ENCODE results near the gene UCHL3. TPM values are rescaled to one million over a fixed set of nuclear protein-coding genes. Genes with fewer than 3 reads are reported as not detected.
"Not testable (repeated sequence)": the region's sequence is repeated elsewhere in the genome, so short reads cannot be mapped to it uniquely, and the experiment has no call there.

UCHL3 gene
- total RNA-seq, 3 donors from 2014 or later (not counting 1 experiment from before 2014, with no cell fraction given) = 19.3 to 23.1 (median 22.7) TPM

DNA sequence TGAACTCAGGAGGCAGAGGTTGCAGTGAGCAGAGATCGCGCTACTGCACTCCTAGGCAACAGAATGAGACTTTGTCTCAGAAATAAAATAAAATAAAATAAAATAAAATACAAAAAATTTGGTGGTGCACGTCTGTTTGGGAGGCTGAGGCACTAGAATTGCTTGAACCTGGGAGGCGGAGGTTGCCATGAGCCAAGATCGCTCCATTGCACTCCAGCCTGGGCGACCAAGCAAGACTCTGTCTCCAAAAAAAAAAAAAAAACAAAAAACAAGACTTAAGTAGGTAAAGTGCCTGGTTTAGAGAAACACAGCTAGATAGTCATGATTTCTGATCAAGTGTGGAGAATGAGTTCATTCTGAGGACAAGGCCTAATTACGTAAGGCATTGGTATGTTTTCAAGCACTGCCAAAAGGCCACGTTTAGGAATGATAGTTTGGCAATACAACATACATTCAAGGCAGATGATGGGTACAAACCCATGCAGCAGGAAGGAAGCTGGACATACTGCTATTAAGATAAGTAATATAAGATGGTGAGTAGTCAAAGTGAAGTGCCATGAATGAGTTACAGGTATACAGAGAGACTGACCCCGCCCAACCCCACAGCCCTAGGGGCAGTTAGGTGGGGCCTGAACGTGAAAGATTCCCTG lies 4.8 kb upstream of the UCHL3 start:
- H3K27ac Mint-ChIP-seq = no peak overlapping the region
- peaks cover 0 to 2% of the 10 kb centered on the region in 2 donors for H3K27me3 Mint-ChIP-seq (ENCODE audit: low read depth in 2 of 2)
- TF ChIP-seq CTCF (IDR thresholded peaks at IDR 0.05) = no peak
- no peaks in the 10 kb centered on the region for H3K36me3 Mint-ChIP-seq
- WGBS (ENCODE audit: insufficient coverage) = 88% methylated on average over 9 of the region's 10 CpGs
- no peaks in the 10 kb centered on the region for H3K36me3 ChIP-seq (ENCODE audit: control insufficient read depth, insufficient read depth, low read length)
- H3K4me1 ChIP-seq (ENCODE audit: control insufficient read depth, insufficient read depth, low read length) = peaks cover 5% of the 10 kb centered on the region
- intact Hi-C loops (cut with micrococcal nuclease) = loop anchor here (5.0 kb wide), 1 partner anchor 63 kb away; the partner anchor contains the start of gene TBC1D4
- no peaks in the 10 kb centered on the region for H3K9me3 Mint-ChIP-seq
- no peaks in the 10 kb centered on the region for H3K9me3 ChIP-seq (ENCODE audit: control insufficient read depth, insufficient read depth, low read length)
- ATAC-seq (no peak), DNase-seq (no peak)
- H3K27me3 ChIP-seq (ENCODE audit: control insufficient read depth, insufficient read depth, low read length) = no peaks in the 10 kb centered on the region
- H3K4me1 Mint-ChIP-seq = peaks cover 9% of the 10 kb centered on the region in 2 donors
- H3K4me3 ChIP-seq (ENCODE audit: low read length) = no peak overlapping the region
- no peak overlapping the region for H3K27ac ChIP-seq (ENCODE audit: low read length)
- H3K4me3 Mint-ChIP-seq = no peak overlapping the region

DNA sequence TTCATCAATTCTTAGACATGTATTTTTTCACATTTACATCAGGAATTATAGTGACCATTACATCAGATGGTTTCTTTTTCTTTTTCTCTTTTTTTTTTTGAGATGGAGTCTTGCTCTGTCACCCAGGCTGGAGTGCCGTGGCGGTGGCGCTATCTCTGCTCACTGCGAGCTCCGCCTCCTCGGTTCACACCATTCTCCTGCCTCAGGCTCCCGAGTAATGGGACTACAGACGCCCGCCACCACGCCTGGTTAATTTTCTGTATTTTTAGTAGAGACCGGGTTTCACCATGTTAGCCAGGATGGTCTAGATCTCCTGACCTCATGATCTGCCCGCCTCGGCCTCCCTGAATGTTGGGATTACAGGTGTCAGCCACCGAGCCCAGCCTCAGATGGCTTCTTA lies 4.2 kb upstream of the UCHL3 start:
- H3K4me1 ChIP-seq (ENCODE audit: control insufficient read depth, insufficient read depth, low read length); H3K4me3 ChIP-seq (ENCODE audit: low read length); ATAC-seq; DNase-seq; H3K9me3 ChIP-seq (ENCODE audit: control insufficient read depth, insufficient read depth, low read length); H3K27ac ChIP-seq (ENCODE audit: low read length); H3K9me3 Mint-ChIP-seq; H3K36me3 Mint-ChIP-seq; H3K27ac Mint-ChIP-seq; H3K27me3 ChIP-seq (ENCODE audit: control insufficient read depth, insufficient read depth, low read length); H3K27me3 Mint-ChIP-seq (ENCODE audit: low read depth in 2 of 2); H3K36me3 ChIP-seq (ENCODE audit: control insufficient read depth, insufficient read depth, low read length); H3K4me3 Mint-ChIP-seq: not testable (repeated sequence)
- H3K4me1 Mint-ChIP-seq = peaks cover 13 to 14% of the 10 kb centered on the region in 2 donors
- 90% methylated on average over 14 of the region's 14 CpGs for WGBS (ENCODE audit: insufficient coverage)
- intact Hi-C loops (cut with micrococcal nuclease) = loop anchor here (5.0 kb wide), 1 partner anchor 63 kb away; the partner anchor contains the start of gene TBC1D4

DNA sequence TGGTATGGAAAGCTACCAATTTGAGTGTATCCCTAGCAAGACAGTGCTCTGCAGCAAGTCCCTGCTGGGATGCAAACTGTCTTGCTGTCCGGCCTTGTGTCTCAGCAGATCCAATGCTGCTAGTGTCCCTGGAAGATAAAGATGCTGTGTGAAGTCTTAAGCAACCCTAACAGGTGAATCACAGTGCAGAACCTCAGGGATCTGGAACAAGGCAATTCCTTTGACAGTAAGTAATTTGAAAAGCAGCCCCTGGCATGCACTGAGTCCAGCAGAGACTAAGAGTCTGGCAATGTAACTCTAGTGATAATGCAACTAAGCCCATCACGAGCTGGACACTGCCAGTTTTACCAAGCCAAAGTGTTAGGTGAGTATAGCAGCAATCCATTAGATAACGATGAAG lies 1.7 kb upstream of the UCHL3 start:
- H3K27ac Mint-ChIP-seq = no peak overlapping the region
- intact Hi-C loops (cut with micrococcal nuclease) = loop anchor here (2.0 to 5.0 kb wide), 2 partner anchors 57 to 66 kb away; partner anchors contain the start of gene TBC1D4

DNA sequence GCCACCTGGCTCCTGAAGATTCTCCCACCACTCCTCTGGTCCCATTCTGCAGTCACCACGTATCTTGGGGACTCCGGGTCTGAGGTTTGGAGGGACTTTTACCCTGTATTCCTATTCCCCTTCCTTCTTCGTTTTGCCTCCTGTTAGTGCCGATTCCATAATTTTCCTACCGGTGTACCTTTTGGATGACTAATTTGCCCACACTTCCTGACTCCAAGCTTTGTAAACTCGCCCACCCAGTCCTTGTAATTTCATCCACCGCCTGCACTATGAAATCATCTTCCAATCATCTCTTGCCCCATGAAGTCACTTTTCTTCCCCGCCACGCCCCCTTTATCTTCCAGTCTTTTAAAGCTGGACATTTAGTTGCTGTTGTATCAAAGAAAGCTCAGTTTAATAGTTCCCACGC lies 572 bp downstream of the UCHL3 start:
- Mint-ChIP-seq H3K27ac (peak overlapping the region; percentile 92 to 93), H3K4me1 (peaks cover 44 to 47% of the 10 kb centered on the region in 2 donors), H3K36me3 (no peaks in the 10 kb centered on the region), H3K4me3 (peak overlapping the region; percentile 96), H3K9me3 (no peaks in the 10 kb centered on the region), H3K27me3 (ENCODE audit: low read depth in 2 of 2) (no peaks in the 10 kb centered on the region)
- intact Hi-C loops (cut with micrococcal nuclease) = no loop called here
- no peaks in the 10 kb centered on the region for H3K27me3 ChIP-seq (ENCODE audit: control insufficient read depth, insufficient read depth, low read length)
- TF ChIP-seq CTCF (IDR thresholded peaks at IDR 0.05) = no peak
- peaks cover 5% of the 10 kb centered on the region for H3K36me3 ChIP-seq (ENCODE audit: control insufficient read depth, insufficient read depth, low read length)
- H3K4me3 ChIP-seq (ENCODE audit: low read length) = peak overlapping the region; percentile 92
- no peak for ATAC-seq
- WGBS (ENCODE audit: insufficient coverage) = 3% methylated on average over 9 of the region's 10 CpGs
- H3K4me1 ChIP-seq (ENCODE audit: control insufficient read depth, insufficient read depth, low read length) = peaks cover 11% of the 10 kb centered on the region
- peak overlapping the region; percentile 87 for H3K27ac ChIP-seq (ENCODE audit: low read length)
- no peaks in the 10 kb centered on the region for H3K9me3 ChIP-seq (ENCODE audit: control insufficient read depth, insufficient read depth, low read length)
- DNase-seq = no peak

More for the DNA sequence above, 1.7 kb upstream of the UCHL3 start:
- DNase-seq = no peak
- Histone ChIP-seq H3K27me3 (ENCODE audit: control insufficient read depth, insufficient read depth, low read length) (no peaks in the 10 kb centered on the region), H3K4me1 (ENCODE audit: control insufficient read depth, insufficient read depth, low read length) (peaks cover 11% of the 10 kb centered on the region), H3K36me3 (ENCODE audit: control insufficient read depth, insufficient read depth, low read length) (no peaks in the 10 kb centered on the region), H3K27ac (ENCODE audit: low read length) (no peak overlapping the region), H3K9me3 (ENCODE audit: control insufficient read depth, insufficient read depth, low read length) (no peaks in the 10 kb centered on the region), H3K4me3 (ENCODE audit: low read length) (no peak overlapping the region)
- H3K36me3 Mint-ChIP-seq = no peaks in the 10 kb centered on the region
- TF ChIP-seq CTCF (IDR thresholded peaks at IDR 0.05) = no peak
- 91% methylated on average over 3 of the region's 3 CpGs for WGBS (ENCODE audit: insufficient coverage)
- H3K27me3 Mint-ChIP-seq (ENCODE audit: low read depth in 2 of 2) = no peaks in the 10 kb centered on the region
- no peak for ATAC-seq
- no peaks in the 10 kb centered on the region for H3K9me3 Mint-ChIP-seq
- H3K4me1 Mint-ChIP-seq = peaks cover 27 to 30% of the 10 kb centered on the region in 2 donors
- peak overlapping the region; percentile 17 for H3K4me3 Mint-ChIP-seq
